Stimulated activated CD4-positive, alpha-beta T cell treated with anti-CD3 and anti-CD28 coated beads, TNF-alpha, amount 100 ng/mL, for 1 hour (primary cell): ENCODE results near the gene RRP1B.

Experiments used
- DNase-seq, 3 donors: peaks; one replicate each; pipeline ENCODE4 v3.0.0-alpha.2; 2020; ENCODE audit warnings: low read depth in 3 of 3, low spot score in 1 of 3

RRP1B gene

GRCh38 chr21:43721939-43722338, 62.6 kb downstream of the RRP1B start:
- no peak for DNase-seq

DNA sequence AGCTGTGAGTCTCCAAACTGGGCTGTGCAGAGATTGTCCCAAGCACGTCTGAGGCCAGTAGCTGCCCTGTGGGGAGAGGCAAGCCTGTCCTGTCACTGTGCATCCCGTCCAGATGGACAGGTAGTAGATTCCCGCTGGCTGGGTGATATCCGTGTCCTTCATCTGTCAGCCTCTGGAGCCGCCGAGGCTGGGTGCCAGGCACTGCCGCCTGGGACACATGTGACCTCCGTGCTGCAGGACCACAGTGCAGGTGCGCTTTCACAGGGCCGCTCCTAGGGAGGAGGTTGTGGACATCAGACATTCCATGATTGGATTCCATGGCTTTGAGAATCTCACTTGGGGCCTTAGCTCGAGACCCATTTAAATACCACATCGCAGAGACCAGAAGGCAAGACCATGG, 64.3 kb downstream of the RRP1B start:
- no peak for DNase-seq

DNA sequence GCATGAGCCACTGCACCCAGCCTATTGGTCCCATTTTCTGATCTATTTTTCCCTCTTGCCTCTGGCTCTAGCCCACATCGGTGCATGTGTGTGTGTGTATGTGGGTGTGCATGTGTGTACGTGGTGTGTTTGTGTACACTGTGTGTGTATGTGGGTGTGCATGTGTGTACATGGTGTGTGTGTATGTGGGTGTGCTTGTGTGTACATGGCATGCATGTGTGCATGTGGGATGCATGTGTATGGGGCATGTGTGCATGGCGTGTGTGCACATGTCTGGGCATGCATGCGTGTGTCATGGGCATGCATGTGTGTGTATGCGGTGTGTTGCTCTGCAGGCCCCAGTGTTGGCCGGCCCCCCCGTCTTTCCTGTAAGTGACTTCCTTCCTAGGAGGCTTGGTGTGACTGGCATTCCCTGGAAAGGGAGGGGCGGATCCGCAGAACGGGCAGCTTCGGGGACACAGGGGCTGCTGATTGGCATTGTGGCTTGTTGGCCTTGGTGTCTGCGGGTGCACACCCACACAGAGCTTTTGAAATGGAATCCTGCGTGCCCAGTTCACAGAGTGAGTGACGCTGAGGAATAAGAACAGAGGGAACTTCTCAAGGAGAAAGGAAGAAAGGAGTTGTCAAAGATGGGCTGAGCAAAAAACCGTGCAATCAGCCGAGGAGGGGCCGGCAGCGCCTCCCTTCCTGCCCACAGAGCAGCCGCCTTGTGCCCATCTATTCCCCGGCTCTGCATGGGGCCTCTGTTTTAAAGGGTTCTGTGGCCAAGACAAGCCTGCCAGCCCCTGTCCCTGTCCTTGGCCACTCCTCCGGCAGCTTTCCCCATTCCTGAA, 67.5 kb downstream of the RRP1B start:
- DNase-seq, result no peak

DNA sequence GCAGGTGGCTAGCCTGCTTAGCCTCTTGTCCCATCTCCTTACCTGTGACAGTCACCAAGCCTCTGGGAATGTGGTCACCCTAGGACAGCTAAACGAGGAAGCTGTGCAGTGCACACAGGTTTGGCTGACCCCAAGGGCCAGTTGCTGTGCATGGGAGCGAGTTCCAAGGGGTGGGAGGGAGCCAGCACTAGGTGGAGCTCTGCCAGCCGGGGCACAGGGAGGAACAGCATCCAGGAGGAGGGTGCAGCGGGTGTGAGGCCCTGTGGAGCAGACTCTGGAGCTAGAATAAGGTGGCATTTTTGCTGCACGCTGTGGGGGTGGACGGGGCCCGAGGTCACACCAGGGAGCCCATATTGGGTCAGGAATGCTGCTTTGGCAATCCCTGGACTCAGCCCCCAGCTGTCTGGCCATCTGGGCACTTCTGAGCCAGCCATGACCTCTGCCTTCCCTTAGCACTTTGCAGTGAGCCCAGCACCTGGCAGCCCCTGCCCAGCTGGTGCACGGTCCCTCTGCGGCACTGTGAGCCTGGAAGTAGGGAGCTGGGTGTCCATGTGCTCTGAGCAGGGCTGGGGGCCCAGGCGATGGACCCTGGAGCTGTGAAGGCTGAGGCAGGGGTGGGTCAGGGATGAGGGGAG, 68.3 kb downstream of the RRP1B start:
- no peak for DNase-seq

GRCh38 chr21:43728154-43728466, 68.8 kb downstream of the RRP1B start:
- no peak for DNase-seq

- DNase-seq, result peak; percentile 51 to 57 (median 55)
These were observed 69.4 kb downstream of the RRP1B start for GRCh38 chr21:43728467-43729390.

DNA sequence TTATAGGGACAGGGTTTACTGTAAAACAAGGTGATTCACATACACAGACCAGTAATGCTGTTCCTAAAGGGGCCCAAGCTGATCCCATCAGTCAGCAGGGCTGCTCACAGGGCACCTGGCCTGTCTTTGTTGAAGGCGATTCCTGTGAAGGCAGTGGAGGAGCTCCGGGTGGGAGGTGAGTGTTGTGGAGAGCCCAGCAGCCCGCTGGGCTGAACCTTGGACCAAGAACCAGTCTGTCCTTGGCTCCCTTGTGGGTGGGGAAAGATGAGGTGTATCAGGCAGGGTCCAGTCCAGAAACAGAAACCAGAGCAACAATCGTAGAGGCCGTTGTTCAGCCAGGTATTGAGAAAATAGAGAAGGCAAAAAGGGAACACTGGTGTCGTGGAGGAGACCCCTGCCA, 72.1 kb downstream of the RRP1B start:
- no peak for DNase-seq

DNA sequence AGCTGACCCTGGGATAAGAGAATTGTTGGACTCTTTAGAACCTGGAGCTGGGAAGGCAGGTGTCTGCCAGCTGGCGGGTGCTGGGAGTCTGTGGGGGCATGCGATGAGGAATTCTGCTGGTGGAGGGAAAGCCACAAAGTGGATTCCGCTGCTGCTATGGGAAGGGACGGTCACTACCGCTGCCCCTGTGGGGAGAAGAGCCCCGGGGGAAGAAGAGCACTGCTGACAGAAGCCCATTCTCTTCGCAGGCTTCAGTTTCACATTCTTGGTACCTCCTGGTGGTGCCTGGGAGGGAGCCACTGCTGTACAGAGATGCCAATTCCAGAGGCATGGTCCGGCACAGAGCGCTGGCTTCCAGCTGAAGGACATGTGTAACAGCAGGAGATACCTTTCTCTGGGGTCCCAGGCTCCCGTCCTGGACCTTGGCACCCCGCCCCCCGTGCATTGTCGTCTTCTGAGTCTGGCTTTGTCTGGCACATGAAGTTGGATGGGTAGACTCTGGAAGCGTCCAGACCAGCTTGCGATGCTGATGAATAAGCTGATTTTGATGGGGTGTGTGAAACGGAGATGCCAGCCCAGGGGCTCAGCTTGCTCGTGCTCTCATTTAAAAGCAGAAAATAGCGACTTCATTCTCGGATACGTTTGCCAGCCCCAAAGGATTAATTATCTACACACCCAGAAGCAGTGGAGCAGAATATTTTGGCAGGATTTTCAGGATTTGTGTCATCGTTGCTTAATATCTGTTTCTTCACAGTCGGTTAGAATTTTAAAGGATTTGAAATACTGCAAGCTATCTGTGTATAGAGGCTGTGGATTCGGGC, 72.7 kb downstream of the RRP1B start:
- DNase-seq, result no peak

DNA sequence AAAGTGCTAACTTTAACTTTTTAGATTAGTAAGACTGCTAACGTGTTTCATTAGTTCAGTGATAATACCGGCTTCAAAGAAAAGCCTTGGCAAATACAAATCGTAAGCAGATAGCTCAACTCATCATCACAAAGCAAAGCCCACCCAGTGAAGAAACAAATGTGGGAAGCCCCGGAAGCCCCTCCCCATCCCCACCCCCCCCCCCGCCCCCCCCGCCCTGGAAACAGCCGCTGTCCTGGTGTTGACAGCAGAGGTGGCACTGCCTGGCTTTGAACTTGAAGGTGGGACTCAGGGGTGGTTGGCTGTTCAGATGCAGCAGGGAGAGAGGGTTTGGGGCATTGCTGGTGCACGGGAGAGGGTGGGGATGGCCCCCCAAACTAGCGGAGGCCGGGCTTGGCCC, 73.7 kb downstream of the RRP1B start:
- DNase-seq, result no peak

DNA sequence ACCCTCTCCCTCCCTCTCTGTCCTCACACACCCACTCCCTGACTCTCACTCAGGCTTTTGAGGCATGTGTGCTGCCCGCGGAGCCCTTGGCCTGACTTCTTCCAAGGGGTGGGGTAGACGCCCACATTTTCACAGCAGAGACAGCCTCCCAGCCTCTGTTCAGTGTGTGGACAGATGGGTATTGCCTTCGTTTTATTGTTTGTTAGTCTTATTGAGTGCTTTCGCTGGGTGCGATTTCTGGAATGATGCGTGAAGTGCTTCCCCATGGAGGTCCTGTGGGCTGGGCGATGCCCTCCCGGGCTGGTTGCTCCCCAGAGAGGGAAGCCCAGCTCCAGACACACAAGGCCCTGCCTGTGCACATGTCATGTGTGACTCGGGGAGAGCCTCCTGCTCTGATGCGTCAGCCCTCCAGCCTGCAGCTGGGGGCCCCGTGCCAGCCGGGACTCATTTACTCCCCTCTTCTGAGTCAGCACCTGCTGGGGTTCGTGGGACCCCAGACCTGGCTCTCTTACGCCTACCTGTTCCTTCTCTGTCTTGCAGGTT, 74.2 kb downstream of the RRP1B start:
- DNase-seq, result no peak

- DNase-seq, result no peak
These were observed 75.0 kb downstream of the RRP1B start for GRCh38 chr21:43734131-43734927.

DNA sequence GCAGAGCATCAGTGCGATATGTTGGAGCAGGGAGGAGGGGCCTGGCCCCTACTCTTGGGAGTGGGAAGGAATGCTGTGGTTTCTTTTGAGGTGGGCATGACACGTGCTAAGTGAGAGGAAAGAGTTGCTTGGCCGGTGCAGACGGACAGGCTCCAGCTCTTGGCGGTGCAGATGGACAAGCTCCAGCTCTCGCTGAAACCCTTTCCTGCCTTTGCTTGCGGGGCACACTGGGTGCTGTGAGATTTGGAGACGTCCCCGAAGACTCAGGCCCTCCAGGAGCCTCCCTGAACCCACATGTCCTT, 75.5 kb downstream of the RRP1B start:
- no peak for DNase-seq

- DNase-seq, result no peak
These were observed 76.1 kb downstream of the RRP1B start for GRCh38 chr21:43735236-43736091.

- no peak for DNase-seq
These were observed 77.0 kb downstream of the RRP1B start for GRCh38 chr21:43736224-43736883.

DNA sequence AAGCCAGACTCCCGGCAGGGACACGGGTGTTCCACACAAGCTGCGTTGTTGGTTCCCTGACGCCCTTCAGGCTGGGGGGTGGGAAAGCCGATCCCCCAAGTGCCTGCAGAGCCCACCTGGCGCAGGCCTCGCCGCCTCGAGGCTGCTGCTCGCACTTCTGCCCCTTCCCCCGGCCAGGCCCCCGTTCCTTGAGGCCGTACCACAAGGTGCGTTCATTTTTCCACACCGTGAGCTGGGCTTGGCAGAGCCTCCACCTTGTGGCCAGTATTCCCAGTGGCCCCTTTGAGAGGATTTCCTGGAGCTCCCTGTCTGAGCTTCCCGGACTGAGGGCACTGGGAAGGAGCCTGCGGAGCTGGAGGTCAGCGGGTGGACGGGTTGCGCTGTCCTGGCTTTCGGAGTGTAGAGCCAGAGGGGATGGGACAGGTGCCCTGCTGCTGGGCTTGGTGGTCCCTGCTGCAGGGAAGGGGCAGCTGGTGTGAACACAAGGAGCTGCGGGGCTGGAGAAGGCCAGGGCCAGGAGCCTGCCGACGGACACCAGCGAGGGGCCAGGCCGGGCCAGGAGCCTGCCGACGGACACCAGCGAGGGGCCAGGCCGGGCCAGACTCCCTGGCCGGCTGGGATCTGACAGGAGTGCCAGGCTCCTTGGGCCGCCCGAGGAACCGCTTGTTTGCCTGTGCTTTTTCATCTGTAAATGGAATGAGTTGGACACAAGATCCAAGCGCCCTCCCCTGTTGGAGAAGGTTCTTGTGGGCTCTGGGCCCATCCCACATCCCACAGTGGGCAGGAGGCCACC, 78.0 kb downstream of the RRP1B start:
- no peak for DNase-seq

- no peak for DNase-seq
These were observed 80.5 kb downstream of the RRP1B start for GRCh38 chr21:43739621-43740435.
